ENCODE measurements around the gene CAMK2A. TPM values are rescaled to one million over a fixed set of nuclear protein-coding genes. Genes with fewer than 3 reads are reported as not detected.

Gene CAMK2A
- polyA plus RNA-seq, 1 of the 3 experiments (the other 2 are of a cell fraction): 0.10 TPM

GRCh38 chr5:150190503-150190979 is 99.0 kb downstream of the CAMK2A start:
- Histone ChIP-seq H3K79me2 (ENCODE audit: insufficient read depth) (no peaks in the 10 kb centered on the region), H3K9me3 (no peaks in the 10 kb centered on the region), H3K36me3 (replicated peaks in 1 of 2; ENCODE audit: control insufficient read depth in 1 of 2, insufficient read depth in 2 of 2, low read length in 1 of 2) (no peaks in the 10 kb centered on the region), H2AFZ (ENCODE audit: low read depth) (no peak overlapping the region), H3K27me3 (ENCODE audit: insufficient read depth) (peaks cover 39% of the 10 kb centered on the region), H3K4me2 (no peak overlapping the region), H3K4me1 (ENCODE audit: control insufficient read depth in 1 of 2, insufficient read depth in 2 of 2, low read depth in 1 of 2, low read length in 1 of 2) (peaks cover 0 to 4% of the 10 kb centered on the region in 2 experiments; a peak in 1 of 4 replicates), H3K27ac (ENCODE audit: low read depth in 2 of 2, low read length in 1 of 2) (no peak overlapping the region), H3K9me2 (no peaks in the 10 kb centered on the region), H3K4me3 (ENCODE audit: low read depth in 2 of 2, low read length in 1 of 2) (no peak overlapping the region; a peak in 1 of 4 replicates), H4K20me1 (ENCODE audit: insufficient read depth) (no peaks in the 10 kb centered on the region), H3K9ac (no peak overlapping the region), H3F3A (replicated peaks; ENCODE audit: insufficient read depth) (no peaks in the 10 kb centered on the region)
- TF ChIP-seq RCOR1 (IDR thresholded peaks at IDR 0.05; ENCODE audit: low read length) (no peak), RFX5 (IDR thresholded peaks at IDR 0.05; ENCODE audit: low read length) (no peak), SMC3 (IDR thresholded peaks at IDR 0.05; ENCODE audit: low read depth, low read length) (no peak), EP300 (IDR thresholded peaks at IDR 0.05; ENCODE audit: borderline replicate concordance in 1 of 2, low read depth in 1 of 2, low read length in 1 of 2) (no peak), USF1 (IDR thresholded peaks at IDR 0.05; ENCODE audit: borderline replicate concordance, low read depth) (no peak), CTCF (IDR thresholded peaks at IDR 0.05) (no peak), MXI1 (IDR thresholded peaks at IDR 0.05; ENCODE audit: low read depth, low read length) (no peak), TAF1 (IDR thresholded peaks at IDR 0.05; ENCODE audit: borderline replicate concordance, low read depth, low read length) (no peak), JUND (IDR thresholded peaks at IDR 0.05) (no peak), FOXJ3 (CRISPR knock-in tag; IDR thresholded peaks at IDR 0.05) (no peak), POLR2AphosphoS5 (IDR thresholded peaks at IDR 0.05; ENCODE audit: low read depth, low read length) (no peak), TEAD4 (IDR thresholded peaks at IDR 0.05; ENCODE audit: borderline replicate concordance, insufficient read depth) (no peak), USF2 (IDR thresholded peaks at IDR 0.05; ENCODE audit: borderline replicate concordance, low read depth, low read length) (no peak), PBX3 (IDR thresholded peaks at IDR 0.05) (no peak)
- DNase-seq: no peak
- no CpG with 5 or more reads among the region's 16 CpGs for WGBS (ENCODE audit: low lambda C conversion rate)
- ChIA-PET CTCF (interaction anchor here (0.6 to 2.0 kb wide), 8 partner anchors 9 to 146 kb away, joined by 3 to 7 read pairs (median 3); no protein-coding TSS in a partner anchor), POLR2A (interaction anchor here (0.6 kb wide), 1 partner anchor 32 kb away, joined by 5 read pairs; no protein-coding TSS in a partner anchor)
